GM18907 (cell line): ENCODE measurements around the gene HDAC4.

Experiments used
- ATAC-seq: cut with Tn5 transposase; IDR thresholded peaks from one replicate; pipeline ENCODE4 v1.9.1; 2021; ENCODE audit warnings: mild to moderate bottlenecking, moderate library complexity; ENCODE audit not compliant: unreplicated experiment

The HDAC4 gene

DNA sequence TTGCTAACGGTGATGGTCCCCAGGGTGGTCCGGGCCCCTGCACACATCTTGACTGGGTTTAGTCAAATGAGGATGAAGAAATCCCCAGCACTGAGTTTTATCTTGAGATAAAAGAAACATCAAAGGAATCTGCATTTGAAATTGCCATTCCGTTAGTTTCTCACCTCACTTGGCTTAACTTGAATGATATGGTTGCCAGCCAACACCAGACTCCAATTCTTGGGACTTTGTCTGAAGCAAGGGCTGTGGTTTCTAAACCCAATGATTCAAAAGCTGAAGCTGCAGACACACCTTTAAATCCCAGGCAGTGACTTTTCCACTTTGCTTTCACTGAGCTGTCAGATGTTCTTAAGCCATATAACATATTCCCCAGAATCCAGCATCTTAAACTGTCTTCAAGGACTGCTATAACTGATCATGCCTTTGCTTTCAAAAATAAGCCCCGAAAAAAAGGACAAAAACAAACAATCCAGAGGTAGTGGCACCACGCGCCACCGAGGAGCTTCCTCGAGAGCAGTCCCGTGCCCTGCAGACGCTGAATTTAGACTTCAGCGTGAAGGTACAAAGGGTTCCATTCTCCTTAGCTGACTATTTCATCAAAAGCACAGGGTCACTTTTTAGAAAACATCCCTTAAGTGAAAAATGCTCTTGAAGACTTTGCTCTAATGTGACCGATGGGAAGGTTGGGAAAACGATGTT is 189.3 kb downstream of the HDAC4 start:
- no peak for ATAC-seq

- ATAC-seq = no peak
These were observed 191.0 kb downstream of the HDAC4 start for GRCh38 chr2:239209783-239210182.

DNA sequence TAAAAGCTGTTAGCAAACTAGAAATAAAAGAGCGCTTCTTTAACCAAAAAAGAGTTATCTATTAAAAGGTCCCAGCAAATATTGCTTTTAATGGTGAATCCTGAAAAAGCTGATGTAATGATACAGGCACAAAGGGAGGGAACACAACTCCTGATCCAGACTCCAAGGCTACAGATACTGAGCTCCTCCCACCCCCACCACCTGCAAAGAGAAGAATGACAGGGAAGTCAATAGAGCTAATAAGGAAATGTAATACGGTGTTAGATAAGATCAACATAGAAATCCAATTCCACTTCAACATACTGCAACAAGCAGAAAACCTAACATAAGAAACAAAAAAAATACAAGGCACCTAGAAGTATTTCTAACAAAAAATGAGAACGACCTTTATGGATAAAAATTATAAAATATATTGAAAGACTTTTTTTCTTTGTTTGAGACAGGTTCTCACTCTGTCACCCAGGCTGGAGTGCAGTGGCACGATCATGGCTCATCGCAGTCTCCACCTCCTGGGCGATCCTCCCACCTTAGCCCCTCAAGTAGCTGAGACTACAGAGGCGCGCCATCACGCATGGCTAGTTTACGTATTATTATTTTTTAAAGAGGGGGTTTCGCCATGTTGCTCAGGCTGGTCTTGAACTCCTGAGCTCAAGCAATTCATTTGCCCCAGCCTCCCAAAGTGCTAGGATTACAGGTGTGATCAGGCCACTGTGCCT is 192.2 kb downstream of the HDAC4 start:
- no peak for ATAC-seq

DNA sequence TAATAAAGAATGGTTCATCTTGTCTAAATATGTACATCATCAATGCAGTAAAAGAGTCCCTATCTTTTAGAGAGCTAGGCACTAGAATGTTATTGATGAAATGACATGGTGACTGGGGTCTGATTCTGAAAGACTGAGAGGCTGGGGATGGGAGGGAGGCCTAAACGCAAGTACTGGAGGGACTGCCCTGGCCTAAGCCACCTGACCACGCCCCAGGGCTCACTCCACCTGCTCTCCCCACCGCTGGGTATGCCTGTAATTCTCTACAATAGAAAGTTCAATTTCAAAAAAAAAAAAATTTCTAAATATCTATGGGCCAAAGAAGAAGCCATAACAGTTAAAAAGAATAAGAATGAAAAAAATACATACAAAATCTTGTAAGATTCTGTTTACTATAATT is 194.0 kb downstream of the HDAC4 start:
- no peak for ATAC-seq

DNA sequence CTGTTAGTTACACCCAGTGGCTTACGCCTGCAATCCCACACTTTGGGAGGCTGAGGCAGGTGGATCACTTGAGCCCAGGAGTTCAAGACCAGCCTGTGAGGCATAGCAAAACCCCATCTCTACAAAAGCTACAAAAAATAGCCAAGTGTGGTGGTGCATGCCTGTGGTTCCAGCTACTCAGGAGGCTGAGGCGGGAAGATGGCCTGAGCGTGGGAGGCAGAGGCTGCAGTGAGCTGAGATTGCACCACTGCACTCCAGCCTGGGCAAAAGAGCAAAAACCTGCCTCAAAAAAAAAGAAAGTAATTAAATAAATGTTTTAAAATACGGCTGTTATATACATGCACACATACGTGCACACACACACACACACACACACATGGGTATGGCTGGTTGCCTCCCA is 194.8 kb downstream of the HDAC4 start:
- no peak for ATAC-seq

GRCh38 chr2:239204876-239205468 is 195.8 kb downstream of the HDAC4 start:
- no peak for ATAC-seq

GRCh38 chr2:239204136-239204875 is 196.5 kb downstream of the HDAC4 start:
- no peak for ATAC-seq

DNA sequence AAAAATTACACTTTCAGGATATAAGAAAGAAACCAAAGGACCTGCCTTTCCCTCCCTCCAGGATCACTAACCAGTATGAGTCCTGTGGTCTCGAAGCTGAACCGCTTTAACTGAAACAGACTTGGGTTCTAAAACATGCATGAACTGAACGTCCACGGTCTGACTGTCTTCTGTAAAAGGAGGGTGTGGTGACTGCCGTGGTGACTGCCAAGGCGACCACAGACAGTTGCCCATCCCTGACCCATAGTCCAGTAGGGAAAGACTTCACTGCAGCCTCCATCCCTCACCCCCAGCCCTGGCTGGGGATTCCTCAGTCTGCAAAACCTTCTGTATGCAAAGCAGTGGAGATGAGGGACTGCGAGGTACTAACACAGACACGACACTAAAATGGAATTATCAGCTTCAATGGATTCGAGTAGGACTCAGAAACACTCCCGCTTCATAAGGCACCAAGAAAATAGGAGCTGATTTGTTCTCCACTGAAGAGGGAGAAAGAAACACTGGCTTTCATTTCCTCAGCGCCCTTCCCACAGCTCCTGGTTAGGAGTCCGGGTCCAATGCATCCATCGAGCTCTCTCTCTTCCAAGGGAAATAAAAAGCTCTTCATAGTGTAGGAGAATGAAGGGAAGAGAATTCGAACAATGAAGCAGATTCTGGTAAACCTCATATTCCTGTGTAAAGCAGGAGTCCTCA is 197.2 kb downstream of the HDAC4 start:
- no peak for ATAC-seq

- no peak for ATAC-seq
These were observed 198.0 kb downstream of the HDAC4 start for GRCh38 chr2:239202836-239203235.

GRCh38 chr2:239202343-239202742 is 198.5 kb downstream of the HDAC4 start:
- no peak for ATAC-seq

DNA sequence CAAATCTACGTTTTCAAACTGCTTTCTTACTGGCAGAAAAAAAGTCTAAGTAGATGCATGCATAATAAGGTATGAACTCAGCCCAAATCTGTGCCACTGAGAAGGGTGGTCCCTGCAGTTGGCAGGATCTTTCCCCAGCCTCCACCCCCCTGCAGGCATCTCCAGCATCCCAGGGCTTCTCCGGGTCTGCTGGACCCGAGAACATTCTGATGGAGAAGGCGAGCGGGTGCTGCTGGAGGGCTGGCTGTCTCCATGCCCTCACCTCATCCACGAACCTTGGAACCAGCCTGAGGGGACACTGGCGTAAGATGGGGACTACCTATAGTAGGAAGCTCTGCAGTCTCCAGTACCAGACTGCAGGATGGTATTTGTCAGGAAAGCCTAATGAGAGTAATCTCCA is 198.9 kb downstream of the HDAC4 start:
- ATAC-seq = no peak

DNA sequence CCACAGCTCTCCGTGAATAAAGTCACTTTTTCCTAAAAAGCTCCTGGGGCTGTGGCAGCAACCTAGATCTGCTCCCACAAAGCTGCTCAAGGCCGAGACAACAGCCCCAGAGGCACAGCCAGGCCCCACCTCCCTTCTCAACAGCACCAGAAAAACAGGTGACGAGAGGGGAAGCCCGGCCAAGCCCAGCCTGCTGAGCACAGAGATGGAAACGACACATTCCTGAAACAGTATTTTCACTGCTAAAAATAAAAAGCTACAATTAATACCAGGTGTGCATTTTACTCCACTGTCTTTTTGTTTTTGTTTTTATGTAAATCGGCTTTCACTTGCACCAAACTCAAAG is 199.3 kb downstream of the HDAC4 start:
- ATAC-seq = no peak

DNA sequence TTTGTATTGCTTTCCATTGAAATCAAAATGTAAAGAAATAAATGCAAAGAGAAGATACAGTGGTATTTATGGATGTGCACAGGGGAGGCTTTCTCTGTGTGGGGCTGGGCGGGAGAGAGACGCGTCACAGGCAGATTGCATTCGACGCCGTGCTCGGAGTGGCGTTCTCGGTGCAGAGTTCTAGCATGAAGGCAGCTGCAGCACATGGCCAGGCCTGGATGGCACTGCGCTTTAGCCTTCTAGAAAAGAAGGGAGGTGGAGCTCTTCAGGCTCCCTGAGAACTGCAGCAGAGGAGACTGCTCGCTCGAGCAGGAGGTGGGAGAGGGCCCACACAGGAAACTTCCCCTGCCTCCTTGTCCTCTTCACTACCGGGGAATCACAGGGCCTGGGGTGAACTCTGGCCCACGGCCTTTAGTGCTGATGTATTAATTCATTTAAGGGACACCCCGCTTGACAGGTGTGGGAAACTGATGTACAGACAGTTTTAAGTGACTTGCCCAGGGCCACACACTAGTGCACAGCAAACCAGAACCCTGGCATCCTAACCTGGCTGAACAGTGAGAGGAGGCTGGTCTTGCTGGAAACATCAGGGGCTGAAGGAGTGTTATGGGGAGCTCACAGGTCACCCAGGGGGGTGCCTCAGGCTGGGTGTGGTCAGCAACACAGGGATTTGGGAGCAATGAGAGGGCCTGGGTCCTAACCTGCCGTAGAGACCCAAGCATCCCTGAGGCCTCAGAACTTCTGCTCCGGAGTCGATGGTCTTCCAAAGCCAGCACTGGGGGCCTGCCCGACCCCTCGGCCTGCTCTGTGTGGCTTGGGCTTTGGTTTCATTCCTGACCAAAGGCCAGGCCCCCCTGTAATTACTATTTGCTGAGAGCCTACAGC is 199.9 kb downstream of the HDAC4 start:
- no peak for ATAC-seq

DNA sequence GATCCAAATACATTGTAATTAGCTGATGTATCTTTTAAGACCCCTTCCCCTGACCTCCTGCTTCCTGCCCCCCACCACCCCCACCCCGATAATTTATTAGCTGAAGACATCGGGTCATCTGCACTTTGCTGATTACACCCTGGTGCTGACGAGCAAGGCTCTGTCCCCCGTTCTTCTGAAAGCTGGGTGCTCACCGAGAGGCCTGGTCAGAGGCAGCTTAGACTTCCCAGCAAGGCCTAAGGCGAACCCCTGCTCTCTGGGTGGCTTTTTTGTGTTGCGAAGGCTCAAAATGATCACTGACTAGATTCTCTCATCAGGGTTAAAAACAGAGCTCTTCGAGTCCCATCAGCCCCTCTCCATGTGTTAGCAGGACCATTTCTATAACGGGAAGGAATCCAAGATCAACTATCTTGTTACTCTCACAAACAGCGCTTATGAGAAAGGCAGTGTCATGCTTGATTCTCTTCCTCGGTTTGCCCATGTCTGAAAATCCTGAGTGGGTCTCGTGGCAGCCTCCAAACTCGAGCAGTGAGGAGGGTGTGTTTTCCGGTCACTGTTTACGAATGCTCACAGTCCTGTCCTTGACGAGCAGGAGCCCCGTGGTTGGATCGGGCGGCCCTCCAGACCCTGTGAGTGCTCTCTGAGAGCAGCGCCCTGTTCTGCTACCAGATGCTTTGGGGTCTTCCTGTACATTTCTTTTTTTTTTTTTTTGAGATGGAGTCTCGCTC is 201.6 kb downstream of the HDAC4 start:
- ATAC-seq = no peak

DNA sequence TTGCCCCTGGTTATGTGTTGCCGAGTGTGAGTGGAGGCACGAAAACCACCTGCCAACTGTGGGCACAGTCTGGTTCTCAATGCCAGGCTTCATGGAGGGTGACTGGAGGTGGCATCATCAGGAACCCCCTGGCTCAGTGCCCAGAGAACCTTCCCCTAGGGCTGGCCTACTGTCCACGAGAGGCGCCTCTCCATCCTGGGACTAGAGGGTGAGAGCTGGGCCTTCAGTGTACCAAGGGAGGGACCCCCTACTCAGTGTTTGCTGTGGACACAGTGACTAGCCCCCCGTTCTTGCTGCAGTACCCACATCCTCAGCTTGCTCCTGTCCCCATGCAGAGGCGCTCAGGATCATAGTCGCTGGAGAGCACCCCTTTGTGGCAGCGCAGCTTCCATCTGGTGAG is 202.6 kb downstream of the HDAC4 start:
- ATAC-seq = no peak

DNA sequence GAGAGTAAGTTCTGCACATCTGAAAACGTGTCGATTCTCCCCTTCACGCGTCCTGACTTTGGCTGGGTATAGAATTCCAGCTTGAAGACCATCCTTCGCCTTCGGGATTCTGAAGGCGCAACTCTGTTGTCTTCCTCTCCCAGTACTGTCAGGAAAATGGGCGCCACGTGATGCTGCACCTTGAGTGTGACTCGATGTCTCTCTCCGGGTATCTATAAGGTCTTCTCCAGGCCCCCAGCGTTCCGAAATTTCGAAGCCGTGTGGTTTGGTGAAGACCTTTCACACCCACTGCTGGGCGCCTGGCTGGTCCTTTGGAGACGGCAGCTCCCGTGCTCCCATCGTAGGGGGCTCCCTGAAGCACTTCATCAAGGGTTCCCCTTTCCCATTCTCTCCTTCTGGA is 203.7 kb downstream of the HDAC4 start:
- no peak for ATAC-seq

GRCh38 chr2:239196474-239197021 is 204.3 kb downstream of the HDAC4 start:
- no peak for ATAC-seq

GRCh38 chr2:239195992-239196391 is 204.8 kb downstream of the HDAC4 start:
- no peak for ATAC-seq

- no peak for ATAC-seq
These were observed 205.4 kb downstream of the HDAC4 start for GRCh38 chr2:239195318-239195871.
